PC-9 (cell line): ENCODE results near the gene PCDHGC4.
A peak's percentile ranks its signal among the peaks of the same experiment; 100 is the strongest.

Experiments
- CTCF ChIP-seq: fragments of 200-600 bp; sonication (generic); conservative IDR thresholded peaks from 2 replicates; pipeline ENCODE4 v1.6.1; 2017; ENCODE audit warnings: mixed run types, antibody characterized with exemption, mild to moderate bottlenecking, moderate library complexity
- EZH2 ChIP-seq: fragments of 200-600 bp; sonication (generic); IDR thresholded peaks from 2 replicates; pipeline ENCODE4 v1.8.0; 2017; ENCODE audit warnings: antibody characterized with exemption, low read depth

- peak; percentile 97 for TF ChIP-seq CTCF
- no peak for TF ChIP-seq EZH2
These were observed 40.1 kb downstream of the PCDHGC4 start for GRCh38 chr5:141524604-141525597.
